Breast epithelium (tissue), 3 donors: ENCODE measurements around the gene POLR3B.

ENCODE experiments used
- POLR2A ChIP-seq: fragments of 450-650 bp; IDR thresholded peaks from one replicate; pipeline ENCODE4 v1.6.1; 2016; ENCODE audit warnings: antibody characterized with exemption, mild to moderate bottlenecking, moderate library complexity
- POLR2AphosphoS5 ChIP-seq, 3 donors: sonication (generic); formaldehyde crosslinking; IDR thresholded peaks; one replicate each; pipeline ENCODE4 v1.6.1; 2017; ENCODE audit warnings: antibody characterized with exemption in 3 of 3
- TF ChIP-seq, protein P1 (sequence below), 3 donors: fragments of 450-650 bp; IDR thresholded peaks; one replicate each; pipeline ENCODE4 v1.5.1; 2016 to 2017; ENCODE audit warnings: antibody characterized with exemption in 3 of 3, mild to moderate bottlenecking in 3 of 3, moderate library complexity in 3 of 3

- TF ChIP-seq, protein P1, sequence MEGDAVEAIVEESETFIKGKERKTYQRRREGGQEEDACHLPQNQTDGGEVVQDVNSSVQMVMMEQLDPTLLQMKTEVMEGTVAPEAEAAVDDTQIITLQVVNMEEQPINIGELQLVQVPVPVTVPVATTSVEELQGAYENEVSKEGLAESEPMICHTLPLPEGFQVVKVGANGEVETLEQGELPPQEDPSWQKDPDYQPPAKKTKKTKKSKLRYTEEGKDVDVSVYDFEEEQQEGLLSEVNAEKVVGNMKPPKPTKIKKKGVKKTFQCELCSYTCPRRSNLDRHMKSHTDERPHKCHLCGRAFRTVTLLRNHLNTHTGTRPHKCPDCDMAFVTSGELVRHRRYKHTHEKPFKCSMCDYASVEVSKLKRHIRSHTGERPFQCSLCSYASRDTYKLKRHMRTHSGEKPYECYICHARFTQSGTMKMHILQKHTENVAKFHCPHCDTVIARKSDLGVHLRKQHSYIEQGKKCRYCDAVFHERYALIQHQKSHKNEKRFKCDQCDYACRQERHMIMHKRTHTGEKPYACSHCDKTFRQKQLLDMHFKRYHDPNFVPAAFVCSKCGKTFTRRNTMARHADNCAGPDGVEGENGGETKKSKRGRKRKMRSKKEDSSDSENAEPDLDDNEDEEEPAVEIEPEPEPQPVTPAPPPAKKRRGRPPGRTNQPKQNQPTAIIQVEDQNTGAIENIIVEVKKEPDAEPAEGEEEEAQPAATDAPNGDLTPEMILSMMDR (IDR thresholded peaks at IDR 0.05) = no peak
- TF ChIP-seq POLR2A = no peak
- TF ChIP-seq POLR2AphosphoS5 (IDR thresholded peaks at IDR 0.05) = no peak
Measured at GRCh38 chr12:106332536-106332935, 25.0 kb upstream of the POLR3B start.
